Nephron progenitor cell (in vitro differentiated cells): Measurements from ENCODE around the gene SDF2.

Experiments
- DNase-seq: peaks from one replicate; pipeline ENCODE4 v3.0.0; 2021
- H3K27ac Mint-ChIP-seq: 2 replicates; pipeline ENCODE4 v1.8.0; 2021; ENCODE audit warnings: mild to moderate bottlenecking, moderate library complexity, mixed read lengths
- H3K27me3 Mint-ChIP-seq: 2 replicates; pipeline ENCODE4 v1.8.0; 2021; ENCODE audit warnings: mild to moderate bottlenecking, low read depth, mixed read lengths; ENCODE audit not compliant: poor library complexity
- H3K36me3 Mint-ChIP-seq: 2 replicates; pipeline ENCODE4 v1.8.0; 2021; ENCODE audit warnings: low read depth, mixed read lengths
- H3K4me1 Mint-ChIP-seq: 2 replicates; pipeline ENCODE4 v1.8.0; 2021; ENCODE audit warnings: mixed read lengths
- H3K4me3 Mint-ChIP-seq: 2 replicates; pipeline ENCODE4 v1.8.0; 2021; ENCODE audit warnings: mild to moderate bottlenecking, moderate library complexity, mixed read lengths
- H3K9me3 Mint-ChIP-seq: 2 replicates; pipeline ENCODE4 v1.8.0; 2021; ENCODE audit warnings: mild to moderate bottlenecking, moderate library complexity, mixed read lengths
- TF ChIP-seq, protein P1 (sequence below): fragments of 200-600 bp; sonication (generic); IDR thresholded peaks from 2 replicates; pipeline ENCODE4 v1.5.0; 2021; ENCODE audit warnings: antibody characterized with exemption

Gene SDF2

DNA sequence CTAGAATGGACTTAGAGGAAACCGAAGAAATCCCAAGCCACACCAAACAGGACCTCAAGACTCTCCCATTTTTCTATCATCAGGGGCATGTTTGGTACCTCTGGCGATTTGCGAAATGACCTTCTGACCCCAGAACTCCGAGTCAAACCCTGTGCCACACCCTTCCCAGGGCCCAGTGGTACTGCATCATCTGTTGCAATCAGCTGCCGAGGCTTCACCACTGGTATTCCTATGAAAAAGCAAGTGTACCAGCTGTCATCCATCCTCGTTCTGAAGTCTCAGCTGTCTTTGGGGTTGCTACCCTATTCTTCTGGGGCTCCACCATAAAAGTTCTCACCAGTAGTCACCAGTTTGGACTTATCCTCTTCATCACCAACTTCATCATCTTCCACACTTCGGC, 45.4 kb downstream of the SDF2 start:
- H3K27ac Mint-ChIP-seq = no peak overlapping the region
- H3K4me1 Mint-ChIP-seq = no peaks in the 10 kb centered on the region
- TF ChIP-seq, protein P1, sequence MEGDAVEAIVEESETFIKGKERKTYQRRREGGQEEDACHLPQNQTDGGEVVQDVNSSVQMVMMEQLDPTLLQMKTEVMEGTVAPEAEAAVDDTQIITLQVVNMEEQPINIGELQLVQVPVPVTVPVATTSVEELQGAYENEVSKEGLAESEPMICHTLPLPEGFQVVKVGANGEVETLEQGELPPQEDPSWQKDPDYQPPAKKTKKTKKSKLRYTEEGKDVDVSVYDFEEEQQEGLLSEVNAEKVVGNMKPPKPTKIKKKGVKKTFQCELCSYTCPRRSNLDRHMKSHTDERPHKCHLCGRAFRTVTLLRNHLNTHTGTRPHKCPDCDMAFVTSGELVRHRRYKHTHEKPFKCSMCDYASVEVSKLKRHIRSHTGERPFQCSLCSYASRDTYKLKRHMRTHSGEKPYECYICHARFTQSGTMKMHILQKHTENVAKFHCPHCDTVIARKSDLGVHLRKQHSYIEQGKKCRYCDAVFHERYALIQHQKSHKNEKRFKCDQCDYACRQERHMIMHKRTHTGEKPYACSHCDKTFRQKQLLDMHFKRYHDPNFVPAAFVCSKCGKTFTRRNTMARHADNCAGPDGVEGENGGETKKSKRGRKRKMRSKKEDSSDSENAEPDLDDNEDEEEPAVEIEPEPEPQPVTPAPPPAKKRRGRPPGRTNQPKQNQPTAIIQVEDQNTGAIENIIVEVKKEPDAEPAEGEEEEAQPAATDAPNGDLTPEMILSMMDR = no peak
- no peak overlapping the region for H3K4me3 Mint-ChIP-seq
- no peak for DNase-seq
- peaks cover 63% of the 10 kb centered on the region for H3K36me3 Mint-ChIP-seq
- H3K27me3 Mint-ChIP-seq = no peaks in the 10 kb centered on the region
- no peaks in the 10 kb centered on the region for H3K9me3 Mint-ChIP-seq

- H3K27me3 Mint-ChIP-seq = no peaks in the 10 kb centered on the region
- no peak overlapping the region for H3K4me3 Mint-ChIP-seq
- H3K36me3 Mint-ChIP-seq = peaks cover 60% of the 10 kb centered on the region
- TF ChIP-seq, protein P1 = no peak
- H3K4me1 Mint-ChIP-seq = no peaks in the 10 kb centered on the region
- no peak overlapping the region for H3K27ac Mint-ChIP-seq
- no peak for DNase-seq
- H3K9me3 Mint-ChIP-seq = no peaks in the 10 kb centered on the region
Measured at GRCh38 chr17:28615260-28615940, 46.3 kb downstream of the SDF2 start.

DNA sequence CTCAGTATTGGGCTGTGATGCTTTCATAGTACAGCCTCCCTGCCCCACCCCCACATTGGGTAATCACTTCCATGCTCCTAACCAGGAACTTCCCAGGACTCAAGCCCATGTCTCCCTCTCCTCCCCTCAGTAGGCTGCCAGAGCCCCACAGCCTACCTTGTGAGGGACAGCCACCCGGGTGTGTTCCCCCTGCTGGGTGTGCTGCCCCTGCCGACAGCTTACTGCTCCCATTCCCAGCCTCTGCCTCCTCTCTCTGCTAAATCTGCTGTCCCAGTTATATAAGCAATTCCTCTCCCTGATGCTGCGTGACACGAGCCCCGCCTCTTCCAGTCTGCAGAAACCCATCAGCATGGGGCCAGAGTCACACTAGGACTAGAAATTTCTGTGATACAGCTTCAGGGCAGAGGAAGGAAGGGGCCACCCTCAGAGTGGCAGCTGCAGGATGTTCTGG, 47.8 kb downstream of the SDF2 start, which contains the start of gene RSKR:
Gene RSKR, minus strand, starts transcription at position 255 of the 451 bp plus-strand sequence. Its CDS starts 24 bp downstream, at position 231.
- Mint-ChIP-seq H3K27ac (peak within 1 kb of the TSS; percentile 64), H3K4me3 (no peak within 1 kb of the TSS), H3K36me3 (peaks cover 53% of the 10 kb centered on the region), H3K9me3 (no peaks in the 10 kb centered on the region), H3K4me1 (no peaks in the 10 kb centered on the region), H3K27me3 (no peaks in the 10 kb centered on the region)
- TF ChIP-seq, protein P1 = no peak
- no peak for DNase-seq

- DNase-seq = peak; percentile 46
- no peaks in the 10 kb centered on the region for H3K27me3 Mint-ChIP-seq
- TF ChIP-seq, protein P1 = peak; percentile 64
- H3K4me3 Mint-ChIP-seq = no peak overlapping the region
- H3K9me3 Mint-ChIP-seq = no peaks in the 10 kb centered on the region
- H3K36me3 Mint-ChIP-seq = peaks cover 46% of the 10 kb centered on the region
- H3K27ac Mint-ChIP-seq = peak overlapping the region; percentile 64
- H3K4me1 Mint-ChIP-seq = no peaks in the 10 kb centered on the region
Measured at GRCh38 chr17:28612936-28613872, 48.5 kb downstream of the SDF2 start.

DNA sequence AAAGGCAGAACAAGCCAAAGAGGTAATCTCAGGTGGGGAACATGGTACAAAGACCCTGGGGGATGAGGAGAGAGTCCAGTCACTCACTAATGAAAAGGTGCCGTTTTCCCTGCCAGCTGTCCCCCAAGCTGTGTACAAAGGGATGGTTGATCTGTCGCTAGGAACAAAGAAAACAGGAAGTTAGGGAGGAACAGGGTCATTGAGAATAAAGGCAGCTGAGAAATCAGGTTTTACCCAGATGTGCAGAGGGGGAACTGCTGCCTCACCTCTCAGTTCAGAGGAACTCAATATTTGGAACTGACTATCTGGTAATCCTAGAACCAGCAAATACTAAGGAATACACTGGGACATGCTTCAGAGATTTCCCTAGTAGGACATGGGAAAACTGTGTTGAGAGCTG, 49.2 kb downstream of the SDF2 start:
- H3K36me3 Mint-ChIP-seq = peaks cover 52% of the 10 kb centered on the region
- DNase-seq = no peak
- H3K27me3 Mint-ChIP-seq = no peaks in the 10 kb centered on the region
- no peaks in the 10 kb centered on the region for H3K9me3 Mint-ChIP-seq
- H3K27ac Mint-ChIP-seq = peak overlapping the region; percentile 61
- no peak overlapping the region for H3K4me3 Mint-ChIP-seq
- H3K4me1 Mint-ChIP-seq = no peaks in the 10 kb centered on the region
- TF ChIP-seq, protein P1 = no peak
